ENCODE measurements around the gene TSPAN18. TPM values are rescaled to one million over a fixed set of nuclear protein-coding genes. Genes with fewer than 3 reads are reported as not detected.

TSPAN18 gene
- total and polyA plus RNA-seq, 2 donors = 32.2 to 36.9 TPM

DNA sequence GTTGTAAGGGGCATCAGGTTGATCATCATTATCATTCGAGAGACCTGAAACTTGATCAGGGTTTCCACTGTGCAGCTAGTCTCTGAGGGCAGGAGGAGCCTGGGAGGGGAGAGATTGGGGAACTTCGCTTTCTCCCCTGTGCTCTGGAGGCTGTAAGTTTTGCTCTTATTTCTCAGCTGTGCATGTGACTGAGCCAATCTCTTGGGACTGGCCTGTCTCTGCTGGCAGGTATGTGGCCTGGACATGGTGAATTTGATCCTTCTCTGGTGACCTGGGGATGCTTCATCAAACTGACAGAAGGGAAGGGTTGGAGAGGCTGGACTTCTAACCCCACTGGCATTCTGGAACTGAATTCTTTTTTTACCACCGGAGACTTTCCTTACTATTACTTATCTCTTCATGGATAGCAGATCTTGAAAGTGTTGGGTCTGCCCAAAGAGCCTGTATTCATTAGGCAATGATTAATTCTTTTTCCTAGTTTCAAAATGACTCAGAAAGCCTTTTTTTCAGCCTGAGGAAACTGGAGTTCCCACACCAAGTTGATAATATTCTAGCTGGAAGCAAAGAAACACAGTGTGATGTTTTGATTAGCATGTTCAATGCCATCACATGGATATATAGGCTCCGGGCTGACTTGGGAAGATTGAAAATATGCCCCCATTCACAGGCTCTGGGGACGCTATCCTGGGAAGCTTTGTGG, 36.5 kb downstream of the TSPAN18 start:
- Histone ChIP-seq H3K36me3 (ENCODE audit: insufficient read depth) (no peaks in the 10 kb centered on the region), H3K4me3 (ENCODE audit: low read depth, low read length) (no peak overlapping the region), H3K27ac (ENCODE audit: low read depth) (no peak overlapping the region), H3K4me1 (ENCODE audit: insufficient read depth) (peaks cover 1% of the 10 kb centered on the region)
- WGBS = 66% methylated on average over 5 of the region's 5 CpGs
- no peak for DNase-seq (ENCODE audit: extremely low spot score)

DNA sequence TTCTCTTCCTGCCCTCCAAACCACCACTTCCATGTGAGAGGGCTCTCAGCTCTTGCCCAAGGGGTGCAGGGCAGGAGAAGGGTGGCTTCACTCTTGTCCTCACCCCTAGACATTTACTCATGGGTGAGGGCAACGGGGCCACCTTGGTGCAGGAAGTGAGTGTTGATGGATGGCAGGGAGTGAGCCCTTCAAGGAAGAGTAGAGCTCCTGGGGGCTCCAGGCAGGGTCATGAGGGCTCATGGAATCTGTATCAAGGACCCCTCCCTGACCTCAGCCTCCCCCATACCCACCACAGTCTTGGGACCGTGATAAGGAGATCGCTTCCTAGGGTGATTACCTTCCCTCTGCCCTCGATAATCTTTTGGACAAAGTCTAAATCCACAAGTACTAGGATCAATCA, 37.8 kb downstream of the TSPAN18 start:
- Histone ChIP-seq H3K27ac (ENCODE audit: low read depth) (no peak overlapping the region), H3K4me3 (ENCODE audit: low read depth, low read length) (no peak overlapping the region), H3K36me3 (ENCODE audit: insufficient read depth) (no peaks in the 10 kb centered on the region), H3K4me1 (ENCODE audit: insufficient read depth) (peaks cover 1% of the 10 kb centered on the region)
- DNase-seq (ENCODE audit: extremely low spot score) = no peak
- 92% methylated on average over 4 of the region's 4 CpGs for WGBS

DNA sequence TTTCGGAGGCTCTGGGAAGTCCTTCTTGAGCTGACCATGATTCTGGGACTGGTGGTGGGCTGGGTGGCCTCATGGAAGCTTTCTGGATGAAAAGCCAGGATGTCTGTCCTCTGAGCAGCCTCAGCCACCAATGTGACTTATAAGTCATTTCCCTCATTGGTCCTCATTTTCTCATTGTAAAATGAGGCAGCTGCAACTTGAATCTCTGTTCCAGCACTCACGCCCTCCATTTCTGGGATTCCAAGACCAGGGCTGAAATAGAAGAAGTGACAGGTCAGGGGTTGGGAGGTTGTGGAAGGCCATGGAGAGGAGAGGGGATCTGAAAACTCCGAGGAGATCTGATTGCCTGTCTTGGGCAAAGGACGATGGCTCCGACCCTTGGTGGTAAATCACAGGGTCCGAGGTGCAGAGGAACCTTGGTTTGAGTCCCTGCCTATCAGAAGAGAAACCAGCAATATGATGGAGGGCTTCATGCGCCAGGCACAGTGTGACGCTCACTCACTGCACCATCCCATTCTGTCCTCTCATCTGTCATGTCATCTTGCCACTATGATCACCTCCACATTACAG, 38.3 kb downstream of the TSPAN18 start:
- H3K4me3 ChIP-seq (ENCODE audit: low read depth, low read length) = no peak overlapping the region
- no peak overlapping the region for H3K27ac ChIP-seq (ENCODE audit: low read depth)
- WGBS = 96% methylated on average over 8 of the region's 8 CpGs
- no peaks in the 10 kb centered on the region for H3K36me3 ChIP-seq (ENCODE audit: insufficient read depth)
- H3K4me1 ChIP-seq (ENCODE audit: insufficient read depth) = peaks cover 1% of the 10 kb centered on the region
- DNase-seq (ENCODE audit: extremely low spot score) = no peak

DNA sequence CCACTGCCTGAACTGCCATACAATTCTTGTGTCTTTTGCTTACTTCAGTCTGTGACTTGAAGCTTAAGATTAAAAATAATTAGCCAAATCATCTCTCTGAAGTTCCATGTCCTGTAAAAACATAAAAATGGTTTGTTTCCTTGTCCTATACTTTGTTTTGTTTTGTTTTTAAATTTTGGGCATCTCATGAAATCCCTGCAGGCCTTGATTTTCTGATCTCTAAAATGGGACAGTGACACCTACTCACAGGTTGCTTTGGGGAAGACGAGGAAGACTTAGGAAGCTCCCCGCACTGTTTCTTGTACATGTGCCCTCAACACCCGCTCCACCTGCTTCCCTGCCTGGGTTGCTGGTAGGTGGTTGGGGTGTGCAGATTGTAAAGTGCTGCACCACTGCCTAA, 38.9 kb downstream of the TSPAN18 start:
- Histone ChIP-seq H3K4me1 (ENCODE audit: insufficient read depth) (peaks cover 1% of the 10 kb centered on the region), H3K36me3 (ENCODE audit: insufficient read depth) (no peaks in the 10 kb centered on the region), H3K27ac (ENCODE audit: low read depth) (no peak overlapping the region), H3K4me3 (ENCODE audit: low read depth, low read length) (no peak overlapping the region)
- no peak for DNase-seq (ENCODE audit: extremely low spot score)
- 86% methylated on average over 3 of the region's 3 CpGs for WGBS

DNA sequence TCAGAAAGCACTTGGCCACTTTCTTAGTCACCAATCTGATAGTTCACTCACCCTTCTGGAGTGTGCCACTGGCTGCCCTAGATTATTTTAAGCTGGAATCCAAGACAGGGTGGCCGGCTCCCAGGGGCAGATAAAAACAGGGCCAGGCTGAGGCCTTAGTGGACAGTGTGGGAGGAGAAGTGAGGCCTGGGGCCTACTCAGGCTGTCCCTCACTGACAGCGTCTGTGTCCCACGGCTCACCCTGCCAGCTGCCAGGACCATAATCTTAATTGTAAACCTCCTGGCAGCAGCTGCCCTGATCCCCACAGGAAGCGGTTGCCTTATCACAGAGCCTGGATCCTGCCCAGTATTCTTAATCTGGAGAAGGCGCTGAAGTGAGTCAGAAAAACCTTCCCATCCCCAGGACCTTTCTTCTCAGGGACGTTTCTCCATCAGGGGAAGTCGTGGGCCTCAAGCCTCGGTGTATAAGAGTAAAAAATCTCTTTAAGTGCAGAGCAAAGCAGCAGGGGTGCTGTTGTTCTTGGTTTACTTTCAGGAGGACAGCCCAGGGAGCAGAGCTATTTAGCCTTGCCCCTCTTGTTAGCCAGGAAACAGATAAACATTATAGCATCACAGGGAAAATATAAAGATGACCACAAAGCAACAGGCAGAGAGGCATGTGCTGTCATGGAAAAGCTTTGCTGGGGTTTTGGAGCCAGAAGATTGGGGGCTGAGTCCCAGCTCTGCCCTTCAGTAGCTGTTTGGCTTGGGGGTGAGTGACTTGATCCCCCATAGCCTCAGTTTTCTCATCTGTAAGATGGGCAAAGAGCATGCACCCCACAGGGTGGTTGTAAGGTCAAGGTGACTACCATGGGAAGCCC, 39.6 kb downstream of the TSPAN18 start:
- peaks cover 1% of the 10 kb centered on the region for H3K4me1 ChIP-seq (ENCODE audit: insufficient read depth)
- H3K27ac ChIP-seq (ENCODE audit: low read depth) = peak overlapping the region; percentile 42
- DNase-seq (ENCODE audit: extremely low spot score) = no peak
- H3K36me3 ChIP-seq (ENCODE audit: insufficient read depth) = no peaks in the 10 kb centered on the region
- 8% methylated on average over 8 of the region's 8 CpGs for WGBS
- no peak overlapping the region for H3K4me3 ChIP-seq (ENCODE audit: low read depth, low read length)

DNA sequence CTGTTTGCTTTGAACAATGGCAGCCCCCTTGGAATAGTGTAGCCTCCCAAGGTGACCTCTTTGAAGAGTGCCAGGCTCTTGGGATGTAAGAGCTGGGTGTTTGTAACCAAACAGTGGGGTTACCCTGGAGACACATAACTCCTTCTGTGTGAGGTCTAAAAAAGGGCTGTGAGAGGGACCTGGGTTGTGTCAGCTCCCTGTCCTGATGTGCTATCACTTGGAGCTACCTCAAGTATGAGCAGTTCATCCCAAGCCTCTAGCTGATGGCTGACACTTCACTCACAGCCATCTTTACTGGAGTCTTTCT, 40.2 kb downstream of the TSPAN18 start:
- no peak for DNase-seq (ENCODE audit: extremely low spot score)
- Histone ChIP-seq H3K27ac (ENCODE audit: low read depth) (no peak overlapping the region), H3K4me3 (ENCODE audit: low read depth, low read length) (no peak overlapping the region), H3K4me1 (ENCODE audit: insufficient read depth) (peaks cover 1% of the 10 kb centered on the region), H3K36me3 (ENCODE audit: insufficient read depth) (no peaks in the 10 kb centered on the region)

DNA sequence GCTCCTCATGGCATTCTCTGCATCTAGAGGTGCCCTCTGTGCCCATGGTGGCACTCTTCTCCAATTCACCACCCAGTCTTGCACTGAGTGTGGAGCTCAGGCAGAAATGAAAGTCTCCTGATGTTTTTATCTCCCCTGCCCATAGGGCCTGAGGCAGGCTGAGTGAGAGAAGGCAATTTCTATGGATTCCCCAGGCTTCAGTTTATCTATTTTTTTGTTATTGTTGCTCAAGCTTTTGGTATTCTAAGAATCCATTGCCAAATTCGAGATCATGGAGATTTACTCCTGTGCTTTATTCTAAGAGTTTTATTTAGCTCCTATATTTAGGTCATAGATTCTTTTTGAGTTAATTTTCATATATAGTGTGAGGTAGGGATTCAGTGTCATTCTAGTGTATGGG, 40.7 kb downstream of the TSPAN18 start:
- no peak overlapping the region for H3K27ac ChIP-seq (ENCODE audit: low read depth)
- H3K4me3 ChIP-seq (ENCODE audit: low read depth, low read length) = no peak overlapping the region
- no peaks in the 10 kb centered on the region for H3K36me3 ChIP-seq (ENCODE audit: insufficient read depth)
- DNase-seq (ENCODE audit: extremely low spot score) = no peak
- 20% methylated on average over 1 of the region's 1 CpG for WGBS
- H3K4me1 ChIP-seq (ENCODE audit: insufficient read depth) = peaks cover 1% of the 10 kb centered on the region

DNA sequence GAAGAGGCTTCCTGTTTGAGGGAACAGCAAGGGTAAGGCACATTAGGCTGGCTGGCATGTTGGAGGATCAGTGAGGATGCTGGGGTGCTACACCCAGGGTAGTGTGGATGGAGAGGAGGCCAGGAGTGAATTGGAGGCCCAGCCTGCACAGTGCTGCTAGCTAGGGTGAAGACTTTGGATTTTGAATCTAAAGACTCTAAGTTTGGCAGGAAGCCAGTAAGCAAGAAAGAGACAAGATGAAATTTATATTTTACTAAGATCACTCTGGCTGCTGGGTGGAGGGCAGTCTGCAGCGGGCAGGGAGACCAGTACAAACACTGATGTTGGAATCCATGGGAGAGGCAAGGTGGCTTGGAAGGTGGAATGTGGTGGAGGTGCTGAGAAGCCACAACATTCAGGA, 43.6 kb downstream of the TSPAN18 start:
- no peak for DNase-seq (ENCODE audit: extremely low spot score)
- Histone ChIP-seq H3K4me1 (ENCODE audit: insufficient read depth) (peaks cover 1% of the 10 kb centered on the region), H3K27ac (ENCODE audit: low read depth) (no peak overlapping the region), H3K36me3 (ENCODE audit: insufficient read depth) (no peaks in the 10 kb centered on the region), H3K4me3 (ENCODE audit: low read depth, low read length) (no peak overlapping the region)
- WGBS = 82% methylated on average over 1 of the region's 1 CpG

DNA sequence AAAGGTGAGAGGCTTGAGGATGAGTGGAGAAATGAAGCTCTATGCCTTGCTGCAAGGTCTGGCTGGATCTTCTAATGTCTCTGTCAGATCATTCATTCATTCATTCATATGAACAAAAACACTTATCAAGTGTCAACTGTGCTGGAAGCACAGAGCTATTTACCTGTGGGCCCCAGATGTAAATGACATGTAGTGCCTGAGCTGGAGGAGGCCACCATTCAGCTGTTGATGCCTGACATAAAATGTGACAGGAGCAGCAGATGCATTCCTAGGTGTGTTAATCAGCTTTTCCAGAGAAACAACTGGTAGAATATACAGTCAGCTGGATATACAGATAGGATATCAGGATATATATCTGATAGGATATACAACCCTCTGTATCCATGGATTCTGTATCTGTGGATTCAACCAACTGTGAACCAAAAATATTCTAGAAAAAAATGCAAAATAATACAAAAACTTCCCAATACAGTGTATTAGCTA, 44.5 kb downstream of the TSPAN18 start:
- H3K27ac ChIP-seq (ENCODE audit: low read depth) = no peak overlapping the region
- H3K4me1 ChIP-seq (ENCODE audit: insufficient read depth) = no peaks in the 10 kb centered on the region
- H3K4me3 ChIP-seq (ENCODE audit: low read depth, low read length) = no peak overlapping the region
- no peaks in the 10 kb centered on the region for H3K36me3 ChIP-seq (ENCODE audit: insufficient read depth)
- no peak for DNase-seq (ENCODE audit: extremely low spot score)

DNA sequence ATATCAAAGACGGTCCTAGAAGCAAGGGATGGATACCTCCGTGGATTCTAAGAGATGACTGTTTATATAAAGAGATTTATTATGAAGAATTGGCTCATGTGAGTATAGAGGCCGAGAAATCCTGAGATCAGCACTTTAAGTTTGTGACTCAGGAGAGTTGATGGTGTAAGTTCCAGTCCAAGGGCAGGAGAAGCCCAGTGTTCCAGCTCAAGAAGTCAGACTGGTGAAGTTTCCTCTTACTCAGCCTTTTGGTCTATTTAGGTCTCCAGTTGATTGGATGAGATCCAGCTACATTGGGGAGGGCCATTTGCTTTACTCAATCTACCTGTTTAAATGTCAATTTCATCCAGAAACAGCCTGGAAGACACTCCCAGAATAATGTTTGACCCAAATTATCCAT, 45.1 kb downstream of the TSPAN18 start:
- Histone ChIP-seq H3K4me1 (ENCODE audit: insufficient read depth) (no peaks in the 10 kb centered on the region), H3K4me3 (ENCODE audit: low read depth, low read length) (no peak overlapping the region), H3K27ac (ENCODE audit: low read depth) (no peak overlapping the region), H3K36me3 (ENCODE audit: insufficient read depth) (no peaks in the 10 kb centered on the region)
- 40% methylated on average over 3 of the region's 3 CpGs for WGBS
- no peak for DNase-seq (ENCODE audit: extremely low spot score)

DNA sequence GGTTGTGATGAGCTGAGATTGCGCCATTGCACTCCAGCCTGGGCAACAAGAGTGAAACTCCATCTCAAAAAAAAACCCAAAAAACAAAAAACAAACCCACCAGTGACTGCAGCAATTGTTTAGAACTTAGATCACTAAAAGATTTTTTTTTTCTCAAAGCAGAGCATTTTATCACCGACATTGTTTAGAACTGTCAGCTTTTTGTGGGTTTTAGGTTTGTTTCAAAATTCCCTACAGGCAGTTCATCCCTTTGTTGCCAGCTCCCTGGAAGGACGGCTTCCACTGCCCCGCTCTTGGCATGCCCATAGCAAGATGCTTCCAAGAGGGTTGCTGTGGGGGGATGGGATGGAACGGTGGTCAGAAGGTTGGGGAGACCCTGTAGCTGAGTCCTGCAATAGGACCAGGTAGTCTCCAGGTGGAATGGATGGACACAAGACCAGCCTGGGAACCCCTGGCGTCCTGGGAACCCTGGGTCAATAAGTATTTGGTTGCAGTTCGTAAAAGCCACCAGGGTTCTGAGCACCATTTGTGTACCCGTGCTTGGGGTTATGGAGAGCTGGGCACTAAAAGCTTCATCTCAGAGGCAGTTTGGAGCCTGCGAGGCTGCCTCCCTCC, 46.7 kb downstream of the TSPAN18 start:
- Histone ChIP-seq H3K4me1 (ENCODE audit: insufficient read depth) (no peaks in the 10 kb centered on the region), H3K27ac (ENCODE audit: low read depth) (peak overlapping the region; percentile 80)
- WGBS = 37% methylated on average over 9 of the region's 9 CpGs

DNA sequence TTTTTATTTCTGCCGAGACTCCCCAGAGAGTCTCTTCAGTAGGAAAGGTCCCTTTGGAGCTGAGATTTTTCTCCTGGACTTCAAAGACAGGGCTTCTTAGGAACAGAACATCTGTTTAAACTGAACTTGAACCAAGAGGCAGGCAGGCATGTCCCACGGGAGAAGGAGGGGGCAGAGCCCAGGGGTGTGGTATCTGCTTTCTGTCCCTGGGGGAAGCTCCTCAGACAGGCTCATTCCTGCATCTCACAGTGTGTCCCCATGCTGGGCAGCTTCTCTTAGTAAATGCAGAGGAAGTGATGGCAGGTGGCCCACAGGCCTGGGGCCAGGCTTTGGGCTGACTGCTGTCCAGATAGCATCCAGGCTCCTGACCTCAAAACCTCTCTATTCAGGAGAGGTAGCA, 47.3 kb downstream of the TSPAN18 start:
- Histone ChIP-seq H3K27ac (ENCODE audit: low read depth) (peak overlapping the region; percentile 16), H3K36me3 (ENCODE audit: insufficient read depth) (no peaks in the 10 kb centered on the region), H3K4me1 (ENCODE audit: insufficient read depth) (no peaks in the 10 kb centered on the region), H3K4me3 (ENCODE audit: low read depth, low read length) (no peak overlapping the region)
- 15% methylated on average over 2 of the region's 2 CpGs for WGBS
- DNase-seq (ENCODE audit: extremely low spot score) = no peak

More for the DNA sequence above, 46.7 kb downstream of the TSPAN18 start:
- Histone ChIP-seq H3K4me3 (ENCODE audit: low read depth, low read length) (no peak overlapping the region), H3K36me3 (ENCODE audit: insufficient read depth) (no peaks in the 10 kb centered on the region)
- no peak for DNase-seq (ENCODE audit: extremely low spot score)

DNA sequence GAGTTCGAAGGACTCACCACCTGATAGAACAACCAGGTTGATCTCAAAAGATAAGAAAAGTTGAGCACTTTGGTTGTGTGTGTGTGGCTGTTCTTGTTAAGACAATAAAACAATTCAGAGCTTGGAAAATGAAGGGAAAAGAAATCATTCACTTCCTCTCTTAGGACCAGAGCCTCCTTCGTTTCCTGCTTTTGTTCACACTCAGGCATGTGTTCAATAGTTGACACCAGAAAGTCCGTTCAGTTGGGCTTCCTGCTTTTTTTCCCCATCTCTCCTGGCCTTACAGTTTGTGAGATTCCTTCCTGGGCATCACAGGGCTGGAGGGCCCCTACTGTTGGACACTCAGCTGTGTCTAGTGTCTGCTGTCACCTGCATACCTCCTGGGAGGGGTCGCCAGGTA, 48.0 kb downstream of the TSPAN18 start:
- DNase-seq (ENCODE audit: extremely low spot score) = no peak
- Histone ChIP-seq H3K4me1 (ENCODE audit: insufficient read depth) (no peaks in the 10 kb centered on the region), H3K36me3 (ENCODE audit: insufficient read depth) (no peaks in the 10 kb centered on the region), H3K27ac (ENCODE audit: low read depth) (no peak overlapping the region), H3K4me3 (ENCODE audit: low read depth, low read length) (no peak overlapping the region)
- WGBS = 47% methylated on average over 4 of the region's 4 CpGs
